Measurements from ENCODE around the gene ARMC10.
"Not testable (repeated sequence)": the region's sequence is repeated elsewhere in the genome, so short reads cannot be mapped to it uniquely, and the experiment has no call there.

Gene ARMC10

DNA sequence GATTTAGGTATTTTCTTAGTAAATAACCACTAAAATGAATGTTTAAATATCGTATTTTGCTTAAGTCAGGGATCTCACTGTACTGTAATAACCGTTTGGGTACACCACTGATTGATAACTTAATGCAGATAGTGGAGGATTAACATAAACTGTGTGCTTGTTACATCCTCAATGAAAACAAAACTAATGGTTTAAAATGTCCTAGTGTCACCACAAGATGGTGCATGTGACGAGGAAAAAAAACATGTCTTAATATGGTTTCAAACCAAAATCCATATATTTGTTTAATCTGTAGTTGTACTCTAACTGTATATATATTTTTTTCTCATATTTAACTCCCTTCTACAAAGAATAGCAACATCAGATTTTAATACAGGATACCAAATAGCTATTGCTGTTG, 19.2 kb downstream of the ARMC10 start:
- no peak overlapping the region for H4K8ac ChIP-seq (ENCODE audit: low read length)
- 80% methylated on average over 1 of the region's 3 CpGs for WGBS
- peaks cover 13% of the 10 kb centered on the region for H3K79me1 ChIP-seq (replicated peaks; ENCODE audit: low read length, poor library complexity, severe bottlenecking)
- H3K18ac ChIP-seq (ENCODE audit: low read depth in 1 of 2, low read length in 2 of 2), result no peak overlapping the region
- H3K4me3 ChIP-seq (ENCODE audit: insufficient read depth in 1 of 2, low read depth in 1 of 2, low read length in 2 of 2), result no peak overlapping the region
- H3K9ac ChIP-seq (ENCODE audit: low read length), result no peak overlapping the region
- no peak overlapping the region for H3K4ac ChIP-seq (ENCODE audit: low read depth in 1 of 2, low read length in 2 of 2)
- H2AK5ac ChIP-seq (ENCODE audit: low read length, severe bottlenecking), result no peak overlapping the region
- no peaks in the 10 kb centered on the region for H3K27me3 ChIP-seq (ENCODE audit: control insufficient read depth in 1 of 2, insufficient read depth in 1 of 2, low read length in 2 of 2)
- no peak for DNase-seq
- H3K4me2 ChIP-seq (ENCODE audit: low read length, poor library complexity, severe bottlenecking), result no peak overlapping the region
- H2BK12ac ChIP-seq (ENCODE audit: low read length in 2 of 2), result no peak overlapping the region
- H2AFZ ChIP-seq (ENCODE audit: low read depth, low read length), result no peak overlapping the region
- no peak overlapping the region for H2BK15ac ChIP-seq (ENCODE audit: low read depth, poor library complexity, severe bottlenecking)
- no peak overlapping the region for H2BK120ac ChIP-seq (ENCODE audit: low read depth, low read length)
- H2BK5ac ChIP-seq (ENCODE audit: low read depth, low read length, poor library complexity, severe bottlenecking), result no peak overlapping the region
- no peak overlapping the region for H3K14ac ChIP-seq (ENCODE audit: low read length in 2 of 2)
- H3K9me3 ChIP-seq (ENCODE audit: control insufficient read depth, low read length), result no peaks in the 10 kb centered on the region
- no peak overlapping the region for H4K91ac ChIP-seq (ENCODE audit: low read length)
- no peak overlapping the region for H3K23ac ChIP-seq (ENCODE audit: low read length in 2 of 2)
- no peak overlapping the region for H3K27ac ChIP-seq (ENCODE audit: low read length, poor library complexity, severe bottlenecking)
- H3K4me1 ChIP-seq (ENCODE audit: control insufficient read depth, insufficient read depth, low read depth, low read length), result no peaks in the 10 kb centered on the region
- H3K36me3 ChIP-seq (ENCODE audit: control insufficient read depth in 1 of 2, insufficient read depth in 2 of 2, low read depth in 1 of 2, low read length in 2 of 2), result peaks cover 12 to 75% of the 10 kb centered on the region in 2 experiments

DNA sequence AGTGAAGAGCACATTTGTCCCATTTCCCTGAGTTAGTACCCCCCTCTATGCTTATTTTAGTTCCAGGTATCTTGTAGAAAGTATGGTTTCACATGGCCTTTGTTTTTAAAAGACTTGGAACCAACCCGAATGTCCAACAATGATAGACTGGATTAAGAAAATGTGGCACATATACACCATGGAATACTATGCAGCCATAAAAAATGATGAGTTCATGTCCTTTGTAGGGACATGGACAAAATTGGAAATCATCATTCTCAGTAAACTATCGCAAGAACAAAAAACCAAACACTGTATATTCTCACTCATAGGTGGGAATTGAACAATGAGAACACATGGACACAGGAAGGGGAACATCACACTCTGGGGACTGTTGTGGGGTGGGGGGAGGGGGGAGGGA, 20.6 kb downstream of the ARMC10 start:
- H3K4ac ChIP-seq (ENCODE audit: low read depth in 1 of 2, low read length in 2 of 2); H2BK5ac ChIP-seq (ENCODE audit: low read depth, low read length, poor library complexity, severe bottlenecking); H2AFZ ChIP-seq (ENCODE audit: low read depth, low read length); H3K4me2 ChIP-seq (ENCODE audit: low read length, poor library complexity, severe bottlenecking); H4K91ac ChIP-seq (ENCODE audit: low read length); H2BK15ac ChIP-seq (ENCODE audit: low read depth, poor library complexity, severe bottlenecking); H3K9me3 ChIP-seq (ENCODE audit: control insufficient read depth, low read length); H3K9ac ChIP-seq (ENCODE audit: low read length); H4K8ac ChIP-seq (ENCODE audit: low read length); H3K4me1 ChIP-seq (ENCODE audit: control insufficient read depth, insufficient read depth, low read depth, low read length); DNase-seq; H2BK120ac ChIP-seq (ENCODE audit: low read depth, low read length); H3K18ac ChIP-seq (ENCODE audit: low read depth in 1 of 2, low read length in 2 of 2); H3K27me3 ChIP-seq (ENCODE audit: control insufficient read depth in 1 of 2, insufficient read depth in 1 of 2, low read length in 2 of 2); H3K23ac ChIP-seq (ENCODE audit: low read length in 2 of 2); H3K14ac ChIP-seq (ENCODE audit: low read length in 2 of 2); H3K4me3 ChIP-seq (ENCODE audit: insufficient read depth in 1 of 2, low read depth in 1 of 2, low read length in 2 of 2); H2AK5ac ChIP-seq (ENCODE audit: low read length, severe bottlenecking); H3K27ac ChIP-seq (ENCODE audit: low read length, poor library complexity, severe bottlenecking); H2BK12ac ChIP-seq (ENCODE audit: low read length in 2 of 2): not testable (repeated sequence)
- H3K79me1 ChIP-seq (replicated peaks; ENCODE audit: low read length, poor library complexity, severe bottlenecking), result peaks cover 10% of the 10 kb centered on the region
- no CpG with 5 or more reads among the region's 2 CpGs for WGBS
- peaks cover 9 to 72% of the 10 kb centered on the region in 2 experiments for H3K36me3 ChIP-seq (ENCODE audit: control insufficient read depth in 1 of 2, insufficient read depth in 2 of 2, low read depth in 1 of 2, low read length in 2 of 2)

DNA sequence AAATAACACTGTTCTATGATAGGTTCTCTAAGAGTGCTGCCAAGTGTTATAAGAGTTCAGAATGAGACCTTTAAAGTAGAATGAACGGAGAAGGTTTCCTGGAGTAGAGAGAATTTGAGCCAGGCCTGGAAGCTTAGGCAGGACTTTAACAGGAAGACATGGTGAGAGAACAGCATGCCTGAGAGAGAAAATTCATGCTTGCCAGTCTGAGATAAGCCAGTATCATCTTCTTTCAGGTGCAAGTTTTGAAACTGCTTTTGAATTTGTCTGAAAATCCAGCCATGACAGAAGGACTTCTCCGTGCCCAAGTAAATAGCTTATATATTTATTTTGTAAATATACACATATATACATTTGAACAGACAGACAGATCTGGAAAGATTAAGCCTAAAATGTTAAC, 22.1 kb downstream of the ARMC10 start:
- no peak overlapping the region for H3K9ac ChIP-seq (ENCODE audit: low read length)
- H2AFZ ChIP-seq (ENCODE audit: low read depth, low read length), result no peak overlapping the region
- H3K36me3 ChIP-seq (ENCODE audit: control insufficient read depth in 1 of 2, insufficient read depth in 2 of 2, low read depth in 1 of 2, low read length in 2 of 2), result peaks cover 6 to 80% of the 10 kb centered on the region in 2 experiments
- H3K4ac ChIP-seq (ENCODE audit: low read depth in 1 of 2, low read length in 2 of 2), result no peak overlapping the region
- no peak overlapping the region for H2BK15ac ChIP-seq (ENCODE audit: low read depth, poor library complexity, severe bottlenecking)
- H2BK5ac ChIP-seq (ENCODE audit: low read depth, low read length, poor library complexity, severe bottlenecking), result no peak overlapping the region
- H4K8ac ChIP-seq (ENCODE audit: low read length), result no peak overlapping the region
- H3K9me3 ChIP-seq (ENCODE audit: control insufficient read depth, low read length), result no peaks in the 10 kb centered on the region
- no peak for DNase-seq
- no peaks in the 10 kb centered on the region for H3K27me3 ChIP-seq (ENCODE audit: control insufficient read depth in 1 of 2, insufficient read depth in 1 of 2, low read length in 2 of 2)
- H4K91ac ChIP-seq (ENCODE audit: low read length), result no peak overlapping the region
- no peak overlapping the region for H3K14ac ChIP-seq (ENCODE audit: low read length in 2 of 2)
- H3K23ac ChIP-seq (ENCODE audit: low read length in 2 of 2), result no peak overlapping the region
- WGBS, result 98% methylated on average over 1 of the region's 2 CpGs
- H3K4me1 ChIP-seq (ENCODE audit: control insufficient read depth, insufficient read depth, low read depth, low read length), result no peaks in the 10 kb centered on the region
- H2BK12ac ChIP-seq (ENCODE audit: low read length in 2 of 2), result no peak overlapping the region
- no peak overlapping the region for H3K4me3 ChIP-seq (ENCODE audit: insufficient read depth in 1 of 2, low read depth in 1 of 2, low read length in 2 of 2)
- H2AK5ac ChIP-seq (ENCODE audit: low read length, severe bottlenecking), result no peak overlapping the region
- H2BK120ac ChIP-seq (ENCODE audit: low read depth, low read length), result no peak overlapping the region
- no peak overlapping the region for H3K27ac ChIP-seq (ENCODE audit: low read length, poor library complexity, severe bottlenecking)
- no peak overlapping the region for H3K18ac ChIP-seq (ENCODE audit: low read depth in 1 of 2, low read length in 2 of 2)
- H3K4me2 ChIP-seq (ENCODE audit: low read length, poor library complexity, severe bottlenecking), result no peak overlapping the region
- H3K79me1 ChIP-seq (replicated peaks; ENCODE audit: low read length, poor library complexity, severe bottlenecking), result peaks cover 9% of the 10 kb centered on the region

DNA sequence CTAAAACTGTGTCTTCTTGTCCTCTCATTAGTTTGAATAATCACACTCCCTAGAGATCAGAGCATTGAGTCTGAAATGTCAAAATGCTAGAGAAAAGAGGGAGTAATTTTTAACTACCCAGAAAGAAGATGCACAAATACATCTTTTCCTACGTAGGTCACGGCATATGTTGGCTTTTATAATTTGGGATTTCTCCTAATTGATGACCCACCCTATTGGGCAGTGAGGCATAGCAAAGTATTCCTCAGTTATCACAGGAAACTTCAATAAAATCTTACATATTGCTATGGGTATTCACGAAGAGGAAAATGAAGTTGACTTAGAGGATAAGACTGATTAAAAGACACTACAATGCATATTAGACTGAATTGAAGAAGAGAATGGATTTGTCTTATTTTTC, 25.4 kb downstream of the ARMC10 start:
- Histone ChIP-seq H3K4me2 (ENCODE audit: low read length, poor library complexity, severe bottlenecking) (no peak overlapping the region), H2AFZ (ENCODE audit: low read depth, low read length) (no peak overlapping the region), H2BK15ac (ENCODE audit: low read depth, poor library complexity, severe bottlenecking) (no peak overlapping the region), H3K9me3 (ENCODE audit: control insufficient read depth, low read length) (no peaks in the 10 kb centered on the region), H3K4me1 (ENCODE audit: control insufficient read depth, insufficient read depth, low read depth, low read length) (no peaks in the 10 kb centered on the region), H3K4ac (ENCODE audit: low read depth in 1 of 2, low read length in 2 of 2) (no peak overlapping the region), H3K18ac (ENCODE audit: low read depth in 1 of 2, low read length in 2 of 2) (no peak overlapping the region), H3K4me3 (ENCODE audit: insufficient read depth in 1 of 2, low read depth in 1 of 2, low read length in 2 of 2) (no peak overlapping the region), H3K27ac (ENCODE audit: low read length, poor library complexity, severe bottlenecking) (no peak overlapping the region), H4K91ac (ENCODE audit: low read length) (no peak overlapping the region), H2AK5ac (ENCODE audit: low read length, severe bottlenecking) (no peak overlapping the region), H3K14ac (ENCODE audit: low read length in 2 of 2) (no peak overlapping the region), H2BK12ac (ENCODE audit: low read length in 2 of 2) (no peak overlapping the region), H4K8ac (ENCODE audit: low read length) (no peak overlapping the region), H3K79me1 (replicated peaks; ENCODE audit: low read length, poor library complexity, severe bottlenecking) (peaks cover 2% of the 10 kb centered on the region), H3K36me3 (ENCODE audit: control insufficient read depth in 1 of 2, insufficient read depth in 2 of 2, low read depth in 1 of 2, low read length in 2 of 2) (peaks cover 3 to 80% of the 10 kb centered on the region in 2 experiments), H3K27me3 (ENCODE audit: control insufficient read depth in 1 of 2, insufficient read depth in 1 of 2, low read length in 2 of 2) (no peaks in the 10 kb centered on the region), H2BK120ac (ENCODE audit: low read depth, low read length) (no peak overlapping the region), H3K9ac (ENCODE audit: low read length) (no peak overlapping the region), H2BK5ac (ENCODE audit: low read depth, low read length, poor library complexity, severe bottlenecking) (no peak overlapping the region), H3K23ac (ENCODE audit: low read length in 2 of 2) (no peak overlapping the region)
- DNase-seq, result no peak
- WGBS, result no CpG with 5 or more reads among the region's 3 CpGs
